HepG2 (cell line): Measurements from ENCODE around the gene CAV3. TPM values are rescaled to one million over a fixed set of nuclear protein-coding genes. Genes with fewer than 3 reads are reported as not detected.

Experiments
- ATAC-seq: fragments of 200-7000 bp; cut with Tn5 transposase; 3 replicates; pipeline ENCODE4 v1.9.1; 2020; ENCODE audit warnings: mild to moderate bottlenecking, moderate library complexity
- BruUV-seq: library from RNA; stranded (reverse); fragments of 400-500 nt; replicated peaks from 2 replicates; lab custom pipeline; 2021; lab: Mats Ljungman, UMichigan
- CTCF ChIA-PET: fragments of 300-600 bp; formaldehyde crosslinking; extraction: SDS; loops from one replicate; lab custom pipeline; 2021; ENCODE audit warnings: low total read pairs, inconsistent platforms, low intra/inter-chr PET ratio; lab: Yijun Ruan, JAX
- POLR2A ChIA-PET: fragments of 350-600 bp; sonication (Branson Sonifier 250); formaldehyde crosslinking; loops from one replicate; lab custom pipeline; 2020; ENCODE audit warnings: antibody characterized with exemption, inconsistent platforms; lab: Yijun Ruan, JAX
- DNase-seq: peaks from one replicate; pipeline ENCODE4 v3.0.0-alpha.2; 2015; ENCODE audit warnings: low spot score
- FAIRE-seq: peaks from 3 replicates; lab custom pipeline; 2011; peaks lifted over from hg19 to GRCh38; lab: Jason Lieb, UNC
- H2AFZ ChIP-seq: one replicate; pipeline ENCODE4 v1.6.1; 2011; ENCODE audit warnings: low read length, inconsistent platforms
- H3K27ac ChIP-seq: fragments of 300-600 bp; 3 replicates; pipeline ENCODE4 v1.8.0; 2011; ENCODE audit warnings: mixed run types, mild to moderate bottlenecking, mixed read lengths, low read length, inconsistent platforms; ENCODE audit not compliant: insufficient read depth; ENCODE audit errors: extremely low read length
- H3K27me3 ChIP-seq, 2 experiments: fragments of 200-600 bp in 1 of 2; 2 replicates in 1 of 2; 3 replicates in 1 of 2; pipeline versions ENCODE4 v1.6.0 to v1.8.0; 2011; ENCODE audit warnings: low read length in 2 of 2, mild to moderate bottlenecking in 2 of 2, moderate library complexity in 2 of 2, inconsistent platforms in 1 of 2; ENCODE audit not compliant: insufficient read depth in 2 of 2, control insufficient read depth in 1 of 2
- H3K36me3 ChIP-seq, 2 experiments: fragments of 200-600 bp in 1 of 2; replicated peaks in 1 of 2; 2 replicates in 1 of 2; 3 replicates in 1 of 2; pipeline versions ENCODE4 v1.5.1 to v1.8.0; 2011; ENCODE audit warnings: low read length in 2 of 2, inconsistent platforms in 1 of 2; ENCODE audit not compliant: insufficient read depth in 2 of 2, control insufficient read depth in 1 of 2
- H3K4me1 ChIP-seq: 2 replicates; pipeline ENCODE4 v1.5.1; 2012; ENCODE audit warnings: low read length, inconsistent platforms; ENCODE audit not compliant: insufficient read depth
- H3K4me2 ChIP-seq: 2 replicates; pipeline ENCODE4 v1.6.0; 2011; ENCODE audit warnings: low read depth, low read length, inconsistent platforms
- H3K4me3 ChIP-seq, 3 experiments: fragments of 200-600 bp in 1 of 3; sonication (generic), shearing (Covaris generic) in 1 of 3; replicated peaks in 1 of 3; 2 replicates each; pipeline ENCODE4 v1.5.1; 2011 to 2016; ENCODE audit warnings: low read length in 3 of 3, inconsistent platforms in 2 of 3, low read depth in 2 of 3, mild to moderate bottlenecking in 2 of 3, control low read depth in 1 of 3, mixed read lengths in 1 of 3; ENCODE audit not compliant: insufficient read depth in 1 of 3
- H3K79me2 ChIP-seq: one replicate; pipeline ENCODE4 v1.6.1; 2011; ENCODE audit warnings: low read length, inconsistent platforms; ENCODE audit not compliant: insufficient read depth
- H3K9ac ChIP-seq: 2 replicates; pipeline ENCODE4 v1.6.0; 2011; ENCODE audit warnings: mild to moderate bottlenecking, low read depth, low read length, inconsistent platforms; ENCODE audit not compliant: insufficient read depth
- H3K9me3 ChIP-seq: 2 replicates; pipeline ENCODE4 v1.5.1; 2012; ENCODE audit warnings: mild to moderate bottlenecking, low read length
- H4K20me1 ChIP-seq: 2 replicates; pipeline ENCODE4 v1.6.0; 2011; ENCODE audit warnings: inconsistent platforms, mild to moderate bottlenecking, low read length, moderate library complexity; ENCODE audit not compliant: insufficient read depth
- AGO2 ChIP-seq: fragments of 200-400 bp; formaldehyde crosslinking; optimal IDR thresholded peaks from 2 replicates; pipeline ENCODE3; 2017; ENCODE audit warnings: mild to moderate bottlenecking, low read depth, low read length, moderate library complexity
- BRD4 ChIP-seq: sonication (generic); formaldehyde crosslinking; IDR thresholded peaks from 2 replicates; pipeline ENCODE4 v1.4.0; 2020; ENCODE audit warnings: missing genetic modification reagents
- GFI1 ChIP-seq: sonication (generic); formaldehyde crosslinking; IDR thresholded peaks from 2 replicates; pipeline ENCODE4 v1.5.0; 2020; ENCODE audit warnings: missing genetic modification reagents, mild to moderate bottlenecking, borderline replicate concordance
- HNF1B ChIP-seq: sonication (generic); formaldehyde crosslinking; IDR thresholded peaks from 2 replicates; pipeline ENCODE4 v1.5.1; 2020; ENCODE audit warnings: mild to moderate bottlenecking, moderate library complexity, missing genetic modification reagents
- ZNF761 ChIP-seq: sonication (generic); formaldehyde crosslinking; conservative IDR thresholded peaks from 2 replicates; pipeline ENCODE4 v1.4.0; 2020; ENCODE audit warnings: mild to moderate bottlenecking, missing genetic modification reagents
- ZNF768 ChIP-seq: sonication (generic); formaldehyde crosslinking; IDR thresholded peaks from 2 replicates; pipeline ENCODE4 v1.4.0; 2020; ENCODE audit warnings: missing genetic modification reagents
- WGBS: methylation state at CpG from one replicate; pipeline ENCODE4 v1.1.6; 2017; ENCODE audit warnings: low lambda C conversion rate; 5-methylcytosine and 5-hydroxymethylcytosine counted together
- in situ Hi-C: cut with HindIII; loops from 2 replicates; pipeline ENCODE4 v1.10.0; 2017; ENCODE audit warnings: low pct_unique_long_range_greater_than_20kb; ENCODE audit not compliant: extremely low pct_ligation_motif_present
- intact Hi-C: fragments of 100-400 bp; cut with micrococcal nuclease; formaldehyde crosslinking; loops from one replicate; pipeline ENCODE4 v1.10.0; 2022; ENCODE audit not compliant: unreplicated experiment
- polyA plus RNA-seq, 8 experiments: library from polyadenylated mRNA; depleted of rRNA in 3 of 8; stranded (reverse) in 7 of 8; unstranded in 1 of 8; fragments of >200 nt; fragmentation: Illumina TruSeq in 4 of 8; extraction: Trizol in 4 of 8; gene quantifications; 2 replicates each; pipeline versions ENCODE4 v1.2.1 to v1.2.3, GENCODE V29; 2011 to 2016; ENCODE audit warnings: low read depth in 4 of 8, missing spikeins in 1 of 8, mixed read lengths in 1 of 8; ENCODE audit not compliant: insufficient read depth in 1 of 8
- total RNA-seq, 5 experiments: library from RNA; depleted of rRNA; stranded (reverse); fragments of >200 nt; fragmentation: Illumina TruSeq; extraction: Trizol; gene quantifications; 2 replicates each; pipeline ENCODE4 v1.2.3, GENCODE V29; 2016; ENCODE audit warnings: low read depth in 1 of 5

CAV3 gene
- total and polyA plus RNA-seq, 2 of the 13 experiments (the other 11 are each of a cell fraction or from before 2014, with no cell fraction given): not detected

- no peak for TF ChIP-seq HNF1B
Observed at GRCh38 chr3:8743911-8744310, 10.3 kb downstream of the CAV3 start (continued).

- CTCF ChIA-PET: no interaction called here
- H3K27me3 ChIP-seq: peaks cover 0 to 11% of the 10 kb centered on the region in 2 experiments; a peak in 1 of 5 replicates
- intact Hi-C loops (no loop called here), in situ Hi-C loops (no loop called here)
- H3K79me2 ChIP-seq: no peaks in the 10 kb centered on the region
- H3K4me2 ChIP-seq: no peak overlapping the region
- no peak overlapping the region for H2AFZ ChIP-seq
- TF ChIP-seq BRD4 (CRISPR knock-in tag) (no peak), ZNF768 (no peak)
- WGBS: 54% methylated on average over 16 of the region's 25 CpGs
- H3K27ac ChIP-seq: no peak overlapping the region
- ATAC-seq (no peak), FAIRE-seq (no peak), DNase-seq (no peak)
- no peaks in the 10 kb centered on the region for H3K9me3 ChIP-seq
- BruUV-seq: no TSS peak
- no peak overlapping the region for H3K9ac ChIP-seq
- POLR2A ChIA-PET: no interaction called here
- no peak overlapping the region for H3K4me3 ChIP-seq
- H4K20me1 ChIP-seq: no peaks in the 10 kb centered on the region
- peaks cover 25% of the 10 kb centered on the region for H3K4me1 ChIP-seq
- H3K36me3 ChIP-seq: no peaks in the 10 kb centered on the region
Observed at GRCh38 chr3:8745619-8746370, 12.2 kb downstream of the CAV3 start.

GRCh38 chr3:8746780-8747345, 13.3 kb downstream of the CAV3 start:
- ChIA-PET POLR2A (no interaction called here), CTCF (no interaction called here)
- Histone ChIP-seq H3K9me3 (no peaks in the 10 kb centered on the region), H3K79me2 (no peaks in the 10 kb centered on the region), H3K4me1 (peaks cover 15% of the 10 kb centered on the region), H4K20me1 (no peaks in the 10 kb centered on the region), H3K27ac (no peak overlapping the region), H3K36me3 (no peaks in the 10 kb centered on the region), H2AFZ (no peak overlapping the region), H3K27me3 (peaks cover 0 to 11% of the 10 kb centered on the region in 2 experiments; a peak in 1 of 5 replicates), H3K4me2 (no peak overlapping the region), H3K9ac (no peak overlapping the region), H3K4me3 (no peak overlapping the region)
- no TSS peak for BruUV-seq
- TF ChIP-seq ZNF761 (CRISPR knock-in tag) (no peak), GFI1 (CRISPR knock-in tag) (no peak), AGO2 (no peak)
- ATAC-seq (no peak), DNase-seq (no peak), FAIRE-seq (no peak)
- intact Hi-C loops: no loop called here
- WGBS: 28% methylated on average over 7 of the region's 7 CpGs
- in situ Hi-C loops: no loop called here
